ENCODE measurements around the gene ADPRHL1.

- TF ChIP-seq CTCF (IDR thresholded peaks at IDR 0.05) = no peak
- TF ChIP-seq POLR2A (IDR thresholded peaks at IDR 0.05) = no peak
- TF ChIP-seq EP300 (IDR thresholded peaks at IDR 0.05) = no peak
Measured at GRCh38 chr13:113417836-113418721, 35.2 kb downstream of the ADPRHL1 start.

All from tibial nerve (tissue), 4 donors.